OCI-M2 (cell line): ENCODE results near the gene RSAD2.
"Not testable (repeated sequence)": the region's sequence is repeated elsewhere in the genome, so short reads cannot be mapped to it uniquely, and the experiment has no call there.

Experiments
- DNase-seq: peaks from one replicate; lab custom pipeline; 2025; ENCODE audit not compliant: unreplicated experiment; lab: John Stamatoyannopoulos, UW

The RSAD2 gene

GRCh38 chr2:6902581-6902980 lies 25.0 kb downstream of the RSAD2 start:
- DNase-seq = not testable (repeated sequence)

GRCh38 chr2:6905668-6906067 lies 28.1 kb downstream of the RSAD2 start:
- no peak for DNase-seq

GRCh38 chr2:6906165-6906741 lies 28.7 kb downstream of the RSAD2 start:
- DNase-seq = no peak

GRCh38 chr2:6908291-6908690 lies 30.7 kb downstream of the RSAD2 start:
- DNase-seq = no peak

GRCh38 chr2:6909431-6910385 lies 32.1 kb downstream of the RSAD2 start:
- DNase-seq = no peak

GRCh38 chr2:6911721-6912120 lies 34.1 kb downstream of the RSAD2 start:
- no peak for DNase-seq

GRCh38 chr2:6913415-6914157 lies 36.0 kb downstream of the RSAD2 start:
- no peak for DNase-seq

GRCh38 chr2:6914828-6915227 lies 37.3 kb downstream of the RSAD2 start:
- DNase-seq = no peak

- no peak for DNase-seq
These were observed 37.8 kb downstream of the RSAD2 start for GRCh38 chr2:6915399-6915798.

GRCh38 chr2:6916224-6916623 lies 38.6 kb downstream of the RSAD2 start:
- DNase-seq = no peak

GRCh38 chr2:6916736-6917070 lies 39.1 kb downstream of the RSAD2 start:
- DNase-seq = no peak

GRCh38 chr2:6917071-6917760 lies 39.6 kb downstream of the RSAD2 start, which contains the start of gene RNF144A:
Gene RNF144A, plus strand, starts transcription at chr2:6917412. Its CDS starts 79,515 bp downstream, at chr2:6996927.
- DNase-seq = no peak

GRCh38 chr2:6917761-6918421 lies 40.3 kb downstream of the RSAD2 start:
- DNase-seq = no peak

GRCh38 chr2:6919901-6920742 lies 42.5 kb downstream of the RSAD2 start:
- no peak for DNase-seq

GRCh38 chr2:6920743-6921064 lies 43.1 kb downstream of the RSAD2 start:
- no peak for DNase-seq

GRCh38 chr2:6921321-6921922 lies 43.8 kb downstream of the RSAD2 start:
- no peak for DNase-seq

GRCh38 chr2:6922201-6922656 lies 44.7 kb downstream of the RSAD2 start:
- DNase-seq = no peak

- DNase-seq = no peak
These were observed 45.7 kb downstream of the RSAD2 start for GRCh38 chr2:6923319-6923718.
